Mucosa of descending colon (tissue), 3 donors: Measurements from ENCODE around the gene FOXN4. TPM values are rescaled to one million over a fixed set of nuclear protein-coding genes. Genes with fewer than 3 reads are reported as not detected.

Experiments used
- ATAC-seq: fragments of 200-7000 bp; cut with Tn5 transposase; one replicate; pipeline ENCODE4 v1.9.1; 2020; ENCODE audit warnings: mild to moderate bottlenecking, moderate library complexity
- DNase-seq, 3 donors: peaks; one replicate each; pipeline ENCODE4 v3.0.0-alpha.2; 2020
- H3K36me3 ChIP-seq: fragments of 200-600 bp; one replicate; pipeline ENCODE4 v1.8.0; 2021; ENCODE audit warnings: low read depth, mild to moderate bottlenecking
- H3K4me1 ChIP-seq: fragments of 200-600 bp; one replicate; pipeline ENCODE4 v1.8.0; 2021; ENCODE audit warnings: low read depth, mild to moderate bottlenecking
- H3K4me3 ChIP-seq: fragments of 200-600 bp; one replicate; pipeline ENCODE4 v1.8.0; 2021; ENCODE audit warnings: mild to moderate bottlenecking
- H3K9me3 ChIP-seq: fragments of 200-600 bp; one replicate; pipeline ENCODE4 v1.8.0; 2021; ENCODE audit warnings: mild to moderate bottlenecking
- intact Hi-C, 2 donors: fragments of 100-400 bp; cut with DNase I in 1 of 2; cut with micrococcal nuclease in 1 of 2; formaldehyde crosslinking; loops; one replicate each; pipeline versions ENCODE4 v1.11.0 to v1.11.1; 2022; cut with DNase I, micrococcal nuclease
- total RNA-seq, 3 donors: library from RNA; stranded (reverse); fragmentation: NEBNext Ultra II Directional in 2 of 3; extraction: Animal tissue kit (Norgen Biotek cat#: 25700) in 2 of 3; gene quantifications; one replicate each; pipeline versions ENCODE4 v1.2.1 to v1.2.4, GENCODE V29; 2021 to 2023
- TF ChIP-seq, protein P1 (sequence below): fragments of 200-600 bp; IDR thresholded peaks from one replicate; pipeline ENCODE4 v1.8.0; 2022; ENCODE audit warnings: antibody characterized with exemption, mild to moderate bottlenecking
- donor health status: DM: no; HTN: no; CAD: no; lungs with moderate emphysema.
- donor health status: DM: no; HTN: no; CAD: no.
- donor health status: DM: no; HTN: yes; CAD: no.

FOXN4 gene
- total RNA-seq, 3 donors from 2014 or later, result 0.25 TPM; not detected in 2

- intact Hi-C loops, result no loop called here
- Histone ChIP-seq H3K4me1 (no peaks in the 10 kb centered on the region), H3K9me3 (peaks cover 6% of the 10 kb centered on the region), H3K4me3 (no peak overlapping the region), H3K36me3 (no peaks in the 10 kb centered on the region)
- no peak for DNase-seq
- TF ChIP-seq, protein P1, sequence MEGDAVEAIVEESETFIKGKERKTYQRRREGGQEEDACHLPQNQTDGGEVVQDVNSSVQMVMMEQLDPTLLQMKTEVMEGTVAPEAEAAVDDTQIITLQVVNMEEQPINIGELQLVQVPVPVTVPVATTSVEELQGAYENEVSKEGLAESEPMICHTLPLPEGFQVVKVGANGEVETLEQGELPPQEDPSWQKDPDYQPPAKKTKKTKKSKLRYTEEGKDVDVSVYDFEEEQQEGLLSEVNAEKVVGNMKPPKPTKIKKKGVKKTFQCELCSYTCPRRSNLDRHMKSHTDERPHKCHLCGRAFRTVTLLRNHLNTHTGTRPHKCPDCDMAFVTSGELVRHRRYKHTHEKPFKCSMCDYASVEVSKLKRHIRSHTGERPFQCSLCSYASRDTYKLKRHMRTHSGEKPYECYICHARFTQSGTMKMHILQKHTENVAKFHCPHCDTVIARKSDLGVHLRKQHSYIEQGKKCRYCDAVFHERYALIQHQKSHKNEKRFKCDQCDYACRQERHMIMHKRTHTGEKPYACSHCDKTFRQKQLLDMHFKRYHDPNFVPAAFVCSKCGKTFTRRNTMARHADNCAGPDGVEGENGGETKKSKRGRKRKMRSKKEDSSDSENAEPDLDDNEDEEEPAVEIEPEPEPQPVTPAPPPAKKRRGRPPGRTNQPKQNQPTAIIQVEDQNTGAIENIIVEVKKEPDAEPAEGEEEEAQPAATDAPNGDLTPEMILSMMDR, result no peak
- ATAC-seq, result no peak
Measured at GRCh38 chr12:109258201-109258600, 50.9 kb downstream of the FOXN4 start.

DNA sequence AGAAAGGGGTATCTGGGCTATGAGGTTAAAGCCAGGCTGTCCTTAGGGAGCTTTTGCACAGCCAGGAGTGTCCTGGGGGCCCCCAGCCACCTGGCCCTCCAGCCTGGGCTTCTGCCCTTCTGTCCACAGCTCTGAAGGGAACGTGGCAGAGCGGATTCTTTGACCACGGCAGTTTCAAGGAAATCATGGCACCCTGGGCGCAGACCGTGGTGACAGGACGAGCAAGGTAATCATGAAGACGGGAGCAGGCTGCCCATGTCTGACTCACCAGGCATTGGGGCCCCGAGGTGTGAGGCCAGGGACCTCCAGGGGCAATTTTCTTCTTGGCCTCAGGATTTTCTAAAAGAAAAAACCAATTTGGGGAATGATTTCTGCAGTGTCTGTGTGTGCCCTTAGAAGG is 53.1 kb downstream of the FOXN4 start:
- ATAC-seq, result no peak

GRCh38 chr12:109255377-109255776 is 53.7 kb downstream of the FOXN4 start:
- intact Hi-C loops, result no loop called here
- H3K4me3 ChIP-seq, result no peak overlapping the region
- no peak for ATAC-seq
- no peaks in the 10 kb centered on the region for H3K36me3 ChIP-seq
- H3K4me1 ChIP-seq, result no peaks in the 10 kb centered on the region
- H3K9me3 ChIP-seq, result peaks cover 6% of the 10 kb centered on the region
- TF ChIP-seq, protein P1, result no peak
- no peak for DNase-seq

More for the DNA sequence above, 53.1 kb downstream of the FOXN4 start:
- H3K4me3 ChIP-seq, result no peak overlapping the region
- TF ChIP-seq, protein P1, result no peak
- no peaks in the 10 kb centered on the region for H3K4me1 ChIP-seq
- H3K9me3 ChIP-seq, result peaks cover 6% of the 10 kb centered on the region
- no peak for DNase-seq
- intact Hi-C loops, result no loop called here
- no peaks in the 10 kb centered on the region for H3K36me3 ChIP-seq

DNA sequence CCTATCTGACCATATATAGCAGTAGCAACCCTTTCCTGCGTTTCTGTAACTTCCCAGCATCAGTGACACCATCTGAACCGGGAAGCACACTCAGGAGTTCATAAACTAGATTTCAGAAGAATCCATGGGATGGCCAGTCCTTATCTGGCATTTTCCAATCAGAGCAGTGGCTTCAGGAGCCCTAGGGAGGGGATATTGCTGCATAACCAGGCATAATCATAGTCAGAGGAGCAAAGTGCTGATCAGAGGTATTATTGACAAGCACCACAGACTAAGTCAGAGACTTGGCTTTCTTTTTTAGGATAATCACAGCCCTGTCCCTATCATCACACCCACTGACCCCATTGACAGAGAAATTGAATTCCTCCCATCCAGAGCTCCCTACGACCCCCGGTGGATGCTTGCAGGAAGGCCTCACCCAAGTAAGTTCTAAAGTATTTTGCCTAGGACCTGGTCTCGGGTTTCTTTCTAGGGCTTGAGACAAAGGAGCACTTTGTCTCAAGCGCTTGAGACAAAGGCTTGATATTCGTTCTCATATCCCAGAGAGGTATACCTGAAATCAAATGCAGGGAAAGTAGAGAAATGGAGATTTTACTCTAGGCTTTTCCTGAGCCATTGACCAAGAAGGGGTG is 55.1 kb downstream of the FOXN4 start:
- Histone ChIP-seq H3K4me1 (peaks cover 2% of the 10 kb centered on the region), H3K9me3 (peaks cover 6% of the 10 kb centered on the region), H3K36me3 (no peaks in the 10 kb centered on the region), H3K4me3 (no peak overlapping the region)
- TF ChIP-seq, protein P1, result no peak
- intact Hi-C loops, result no loop called here
- DNase-seq, result no peak
- ATAC-seq, result no peak

- ATAC-seq (no peak), DNase-seq (no peak)
- peaks cover 4% of the 10 kb centered on the region for H3K4me1 ChIP-seq
- H3K4me3 ChIP-seq, result no peak overlapping the region
- intact Hi-C loops, result no loop called here
- TF ChIP-seq, protein P1, result no peak
- no peaks in the 10 kb centered on the region for H3K36me3 ChIP-seq
- H3K9me3 ChIP-seq, result peaks cover 6% of the 10 kb centered on the region
Measured at GRCh38 chr12:109252799-109253198, 56.3 kb downstream of the FOXN4 start.

GRCh38 chr12:109250523-109250922 is 58.6 kb downstream of the FOXN4 start:
- TF ChIP-seq, protein P1, result no peak
- peaks cover 6% of the 10 kb centered on the region for H3K36me3 ChIP-seq
- peaks cover 4% of the 10 kb centered on the region for H3K4me1 ChIP-seq
- DNase-seq (no peak), ATAC-seq (no peak)
- intact Hi-C loops, result no loop called here
- no peak overlapping the region for H3K4me3 ChIP-seq
- peaks cover 6% of the 10 kb centered on the region for H3K9me3 ChIP-seq
